GM21576 (cell line): ENCODE data around the gene RAB11FIP3.
A peak's percentile ranks its signal among the peaks of the same experiment; 100 is the strongest.
"Not testable (repeated sequence)": the region's sequence is repeated elsewhere in the genome, so short reads cannot be mapped to it uniquely, and the experiment has no call there.

Experiments
- ATAC-seq: cut with Tn5 transposase; IDR thresholded peaks from one replicate; pipeline ENCODE4 v1.9.1; 2021; ENCODE audit warnings: mild to moderate bottlenecking, moderate library complexity; ENCODE audit not compliant: unreplicated experiment

The RAB11FIP3 gene

GRCh38 chr16:425082-425718 is at the start of gene RAB11FIP3:
Gene RAB11FIP3 (plus strand): TSS chr16:425649. CDS start chr16:426007, 358 bp downstream.
- ATAC-seq: peak; percentile 72

GRCh38 chr16:375927-376816 is 49.3 kb upstream of the RAB11FIP3 start:
- ATAC-seq: no peak

GRCh38 chr16:376817-377418 is 48.5 kb upstream of the RAB11FIP3 start:
- no peak for ATAC-seq

- ATAC-seq: no peak
Measured at GRCh38 chr16:377419-377951, 48.0 kb upstream of the RAB11FIP3 start.

DNA sequence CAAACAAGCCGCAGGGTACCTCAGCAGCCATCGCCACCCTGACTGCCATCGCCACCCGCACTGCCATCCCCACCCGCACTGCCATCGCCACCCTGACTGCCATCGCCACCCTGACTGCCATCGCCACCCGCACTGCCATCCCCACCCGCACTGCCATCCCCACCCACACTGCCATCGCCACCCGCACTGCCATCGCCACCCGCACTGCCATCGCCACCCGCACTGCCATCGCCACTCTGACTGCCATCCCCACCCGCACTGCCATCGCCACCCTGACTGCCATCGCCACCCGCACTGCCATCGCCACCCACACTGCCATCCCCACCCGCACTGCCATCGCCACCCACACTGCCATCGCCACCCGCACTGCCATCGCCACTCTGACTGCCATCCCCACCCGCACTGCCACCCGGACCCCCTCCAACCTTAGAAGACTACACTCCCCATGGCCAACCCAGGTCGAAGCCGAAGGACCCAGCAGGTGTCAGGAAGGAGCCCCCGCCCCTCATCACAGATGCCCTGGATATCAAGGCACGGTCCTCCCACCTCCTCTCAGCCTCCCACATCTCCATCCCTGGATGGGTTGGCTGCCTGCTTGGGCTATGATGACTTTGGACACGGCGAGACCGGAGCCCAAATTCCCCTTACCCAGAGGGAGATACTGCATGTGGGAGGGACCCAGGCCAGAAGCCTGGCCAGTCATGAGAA is 47.2 kb upstream of the RAB11FIP3 start:
- not testable (repeated sequence) for ATAC-seq

DNA sequence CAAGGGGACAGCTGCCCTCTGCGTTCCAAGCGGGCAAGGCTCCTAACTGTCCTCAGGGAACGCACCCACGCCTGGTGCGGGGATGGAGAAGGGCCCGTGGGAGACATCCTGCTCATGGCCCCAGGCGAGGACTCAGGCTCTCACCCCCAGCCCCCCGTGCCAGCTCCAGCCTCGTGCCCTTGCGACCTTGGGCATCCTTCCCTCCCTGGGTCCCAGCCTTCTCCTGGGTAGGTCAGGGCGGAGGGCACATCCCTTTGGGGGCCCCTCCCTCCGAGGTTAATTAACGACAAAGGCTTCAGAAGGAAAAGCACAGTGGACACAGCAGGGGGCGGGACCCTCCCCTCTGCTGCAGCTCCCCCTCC is 46.6 kb upstream of the RAB11FIP3 start:
- no peak for ATAC-seq

GRCh38 chr16:379183-379960 is 46.1 kb upstream of the RAB11FIP3 start:
- ATAC-seq: no peak

DNA sequence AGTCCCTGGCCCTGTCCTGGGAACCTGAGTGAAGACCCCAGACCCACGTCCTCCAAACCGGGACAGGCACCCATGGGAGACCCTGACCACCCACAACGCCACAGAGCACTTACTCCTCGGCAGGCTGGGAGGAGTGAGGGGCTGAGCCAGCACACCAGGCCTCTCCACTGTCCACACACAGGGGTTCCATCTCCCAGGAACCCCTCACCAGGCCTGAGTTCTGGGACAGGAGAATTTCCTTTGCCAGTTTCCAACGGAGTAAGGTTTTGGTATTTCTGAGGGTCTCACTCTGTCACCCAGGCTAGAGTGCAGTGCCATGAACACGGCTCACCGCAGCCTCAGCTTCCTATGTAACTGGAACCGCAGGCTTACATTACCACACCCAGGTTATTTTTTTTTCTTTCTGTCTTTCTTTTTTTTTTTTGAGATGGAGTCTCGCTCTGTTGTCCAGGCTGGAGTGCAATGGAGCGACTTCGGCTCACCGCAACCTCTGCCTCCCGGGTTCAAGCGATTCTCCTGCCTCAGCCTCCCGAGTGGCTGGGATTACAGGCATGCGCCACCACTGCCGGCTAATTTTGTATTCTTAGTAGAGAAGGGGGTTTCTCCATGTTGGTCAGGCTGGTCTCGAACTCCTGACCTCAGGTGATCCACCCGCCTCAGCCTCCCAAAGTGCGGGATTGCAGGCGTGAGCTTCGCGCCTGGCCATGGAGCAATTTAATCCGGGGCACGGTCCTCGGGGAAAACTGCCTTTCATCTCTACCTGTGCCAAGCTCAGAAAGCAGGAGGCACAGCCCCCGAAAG is 45.3 kb upstream of the RAB11FIP3 start:
- no peak for ATAC-seq

- ATAC-seq: no peak
Measured at GRCh38 chr16:380762-381011, 44.8 kb upstream of the RAB11FIP3 start.

DNA sequence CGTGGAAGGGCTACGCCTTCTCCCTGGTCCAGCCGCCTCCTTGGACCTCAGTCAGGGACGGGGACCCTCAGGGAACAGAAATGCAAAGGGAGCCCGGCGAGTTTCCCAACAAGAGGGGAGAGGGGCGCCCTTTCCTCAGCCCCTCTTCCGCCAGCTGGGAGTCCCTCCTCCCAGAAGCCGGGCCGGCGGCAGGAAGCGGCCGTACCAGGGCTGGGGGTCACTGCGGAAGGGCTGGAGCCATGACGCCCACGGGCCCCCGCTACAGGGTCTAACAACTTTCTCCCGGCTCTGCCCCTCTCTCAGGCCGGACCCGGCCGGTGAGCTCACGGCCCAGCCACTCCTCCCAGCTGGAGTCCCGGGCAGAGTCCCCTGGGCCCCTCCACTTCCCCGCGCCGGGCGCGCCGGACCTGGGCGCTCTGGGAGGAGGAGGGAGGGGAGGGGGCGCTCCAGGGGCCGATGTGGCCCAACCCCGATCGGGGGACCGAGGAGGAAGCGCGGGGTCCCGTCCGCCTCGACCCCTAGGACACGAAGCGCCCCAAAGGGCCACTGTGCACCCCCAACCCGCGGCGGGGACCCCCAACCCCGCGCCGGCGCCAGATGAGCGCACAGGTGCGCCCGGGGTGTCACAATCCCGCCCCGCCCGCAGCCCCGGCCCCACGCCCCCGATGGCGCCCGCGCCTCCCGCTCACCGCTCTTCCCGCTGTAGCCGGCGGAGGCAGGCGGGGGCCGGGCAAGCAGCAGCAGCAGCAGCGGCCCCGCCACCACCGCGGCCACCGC is 44.2 kb upstream of the RAB11FIP3 start:
- peak; percentile 18 for ATAC-seq

DNA sequence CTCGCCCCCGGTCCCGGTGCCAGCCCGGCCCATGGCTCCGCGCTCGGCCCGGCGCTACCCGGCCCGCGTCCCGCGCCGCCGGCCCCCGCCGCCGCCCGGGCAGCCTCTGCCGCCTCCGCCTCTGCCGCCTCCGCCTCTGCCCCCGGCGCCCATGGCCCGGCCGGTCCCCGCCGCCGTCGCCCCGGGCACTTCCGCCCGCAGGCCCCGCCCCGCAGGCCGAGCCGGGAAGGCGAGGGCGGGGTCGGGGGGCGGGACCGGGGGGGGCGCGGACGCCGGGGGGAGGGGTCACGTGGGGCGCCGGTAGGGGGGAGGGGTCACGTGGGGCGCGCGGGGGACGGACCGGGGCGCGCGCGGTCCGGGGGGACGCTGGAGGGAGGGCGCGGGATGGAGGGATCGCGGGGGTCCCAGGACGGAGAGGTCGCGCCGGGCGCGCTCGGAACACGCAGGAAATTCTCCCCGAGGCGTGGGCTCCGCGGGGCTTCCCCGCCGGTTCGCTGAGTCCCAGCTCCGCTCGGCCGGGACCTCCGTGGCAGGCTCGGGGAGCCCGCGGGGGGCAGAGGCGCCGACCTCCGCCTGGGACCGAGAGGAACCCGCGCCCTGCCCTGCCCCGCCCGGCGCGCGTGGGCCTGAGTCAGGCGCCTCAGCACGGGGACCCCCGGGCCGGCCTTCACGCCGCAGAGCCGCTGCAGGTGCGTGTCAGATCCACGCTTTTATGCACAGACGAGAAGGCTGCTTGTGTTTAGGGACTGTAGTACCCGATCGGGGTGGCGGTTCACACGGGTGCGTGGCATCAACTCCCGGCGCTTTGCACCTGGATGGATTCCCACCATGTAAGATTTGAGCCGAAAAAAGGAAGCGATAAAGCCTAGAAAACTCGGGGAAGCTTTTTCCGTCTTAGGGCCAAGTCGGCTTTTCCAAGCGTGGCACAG is 43.4 kb upstream of the RAB11FIP3 start, which contains the start of gene PGAP6:
TSS of gene PGAP6 (minus strand) at position 190 of the 929 bp plus-strand sequence. CDS start at position 33, 157 bp downstream.
- peak; percentile 37 for ATAC-seq

GRCh38 chr16:383326-384051 is 42.0 kb upstream of the RAB11FIP3 start:
- no peak for ATAC-seq

GRCh38 chr16:386641-387156 is 38.8 kb upstream of the RAB11FIP3 start:
- ATAC-seq: no peak

DNA sequence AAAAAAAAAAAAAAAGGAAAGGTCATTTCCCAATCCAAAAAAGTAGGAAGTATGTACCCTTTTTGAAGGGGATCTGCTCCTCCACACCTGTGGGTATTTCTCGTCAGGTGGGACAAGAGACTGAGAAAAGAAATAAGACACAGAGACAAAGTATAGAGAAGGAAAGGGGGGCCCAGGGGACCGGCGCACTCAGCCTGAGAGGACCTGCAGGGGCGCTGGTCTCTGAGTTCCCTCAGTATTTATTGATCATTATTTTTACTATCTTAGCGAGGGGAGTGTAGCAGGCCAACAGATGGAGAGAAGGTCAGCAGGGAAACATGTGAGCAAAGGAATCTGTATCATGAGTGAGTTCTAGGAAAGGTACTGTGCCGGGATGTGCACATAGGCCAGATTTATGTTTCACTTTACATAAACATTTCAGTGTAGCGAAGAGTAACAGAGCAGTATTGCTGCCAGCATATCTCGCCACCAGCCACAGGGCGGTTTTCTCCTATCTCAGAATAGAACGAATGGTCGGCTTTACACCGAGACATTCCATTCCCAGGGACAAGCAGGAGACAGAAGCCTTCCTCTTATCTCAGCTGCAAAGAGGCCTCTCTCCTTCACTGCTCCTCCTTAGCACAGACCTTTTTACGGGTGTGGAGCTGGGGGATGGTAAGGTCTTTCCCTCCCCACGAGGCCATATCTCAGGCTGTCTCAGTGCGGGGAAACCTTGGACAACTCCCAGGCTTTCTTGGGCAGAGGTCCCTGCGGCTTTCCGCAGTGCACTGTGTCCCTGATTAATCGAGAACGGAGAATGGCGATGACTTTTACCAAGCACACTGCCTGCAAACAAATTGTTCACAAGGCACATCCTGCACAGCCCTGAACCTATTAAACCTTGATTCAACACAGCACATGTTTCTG is 37.4 kb upstream of the RAB11FIP3 start:
- not testable (repeated sequence) for ATAC-seq

GRCh38 chr16:389352-389751 is 36.1 kb upstream of the RAB11FIP3 start:
- ATAC-seq: no peak

DNA sequence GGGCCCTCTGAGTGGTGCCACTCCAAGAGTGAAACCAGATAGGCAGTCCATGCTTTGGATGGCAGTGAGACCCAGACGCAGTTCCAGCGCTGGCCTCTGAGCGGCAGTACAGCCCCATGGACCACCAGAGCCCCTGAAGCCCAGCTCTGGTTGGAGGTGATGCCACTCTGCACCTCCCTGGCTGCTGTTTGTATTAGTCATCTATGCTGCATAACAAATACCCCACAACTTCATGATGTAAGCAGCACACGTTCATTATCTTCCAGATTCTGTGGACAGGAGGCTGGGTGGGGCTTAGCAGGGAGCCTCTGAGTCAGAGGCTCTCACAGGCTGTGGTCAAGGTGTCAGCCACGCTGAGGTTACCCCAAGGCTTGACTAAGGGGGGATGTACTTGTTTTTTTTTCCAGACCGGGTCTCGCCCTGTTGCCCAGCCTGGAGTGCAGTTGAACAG is 33.5 kb upstream of the RAB11FIP3 start:
- no peak for ATAC-seq
